ENCODE measurements around the gene TMED7.
A peak's percentile ranks its signal among the peaks of the same experiment; 100 is the strongest.

Gene TMED7

DNA sequence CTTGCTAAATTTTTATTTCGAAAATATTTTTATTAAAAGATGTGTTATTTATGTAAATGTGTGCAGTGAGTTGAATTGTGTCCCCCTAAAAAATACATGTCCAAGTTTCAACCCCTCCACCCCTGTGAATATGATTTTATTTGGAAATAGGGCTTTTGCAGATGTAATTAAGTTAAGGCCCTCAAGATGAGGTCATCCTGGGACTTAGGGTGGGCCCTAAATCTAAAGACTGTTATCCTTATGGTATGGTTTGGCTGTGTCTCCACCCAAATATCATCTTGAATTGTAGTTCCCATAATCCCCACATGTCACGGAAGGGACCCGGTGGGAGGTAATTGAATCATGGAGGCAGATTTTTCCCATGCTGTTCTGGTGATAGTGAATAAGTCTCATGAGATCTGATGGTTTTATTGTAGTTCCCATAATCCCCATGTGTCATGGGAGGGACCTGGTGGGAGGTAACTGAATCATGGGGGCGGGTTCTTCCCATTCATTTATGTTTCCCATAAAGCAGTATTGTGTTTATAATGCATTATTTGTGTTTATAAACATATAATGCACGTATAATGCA, 1.5 kb upstream of the TMED7 start:
- DNase-seq (ENCODE audit: low spot score), result no peak

- DNase-seq (ENCODE audit: low spot score), result peak; percentile 26
Measured at GRCh38 chr5:115626445-115626823, 598 bp upstream of the TMED7 start.

GRCh38 chr5:115624994-115625393, 842 bp downstream of the TMED7 start:
- no peak for DNase-seq (ENCODE audit: low spot score)

DNA sequence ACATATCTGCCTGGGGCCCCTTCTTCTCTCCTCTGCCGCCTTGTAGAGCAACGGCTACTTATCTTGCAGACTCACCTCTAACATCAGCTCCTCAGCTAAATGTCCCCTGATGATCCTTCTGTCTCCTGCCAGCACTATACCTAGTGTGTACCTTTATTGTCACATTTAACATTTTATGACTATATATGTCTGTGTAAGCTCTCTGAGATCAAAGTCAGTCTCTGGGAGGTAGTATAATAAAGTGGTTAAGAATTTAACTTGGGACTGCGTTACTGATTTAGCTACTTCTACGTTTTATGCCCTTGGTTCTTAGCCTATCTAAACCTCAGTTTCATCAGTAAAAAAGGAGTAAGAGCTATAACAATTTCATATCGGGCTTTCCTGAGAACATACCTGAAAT, 2.2 kb downstream of the TMED7 start:
- DNase-seq (ENCODE audit: low spot score), result no peak

- DNase-seq (ENCODE audit: low spot score), result no peak
Measured at GRCh38 chr5:115621365-115621900, 4.4 kb downstream of the TMED7 start.

DNA sequence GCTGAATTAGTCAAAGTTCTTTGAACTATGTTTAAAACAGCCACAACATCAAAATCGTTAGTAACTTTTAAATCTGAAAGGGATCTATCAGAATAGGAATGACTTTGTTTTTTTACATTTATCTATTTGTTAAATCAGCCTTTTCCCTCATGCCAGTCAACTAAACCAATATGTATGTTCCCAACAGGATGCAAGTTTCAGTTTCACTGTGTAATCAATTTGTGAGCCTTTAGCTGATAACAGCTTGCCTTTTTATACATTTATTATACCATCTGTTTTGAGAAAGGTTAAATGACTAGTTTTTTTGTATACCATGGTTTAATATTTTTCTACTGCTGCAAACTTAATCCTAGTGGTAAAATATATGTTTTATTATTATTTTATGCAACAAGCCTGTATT, 8.9 kb downstream of the TMED7 start:
- DNase-seq (ENCODE audit: low spot score), result no peak

DNA sequence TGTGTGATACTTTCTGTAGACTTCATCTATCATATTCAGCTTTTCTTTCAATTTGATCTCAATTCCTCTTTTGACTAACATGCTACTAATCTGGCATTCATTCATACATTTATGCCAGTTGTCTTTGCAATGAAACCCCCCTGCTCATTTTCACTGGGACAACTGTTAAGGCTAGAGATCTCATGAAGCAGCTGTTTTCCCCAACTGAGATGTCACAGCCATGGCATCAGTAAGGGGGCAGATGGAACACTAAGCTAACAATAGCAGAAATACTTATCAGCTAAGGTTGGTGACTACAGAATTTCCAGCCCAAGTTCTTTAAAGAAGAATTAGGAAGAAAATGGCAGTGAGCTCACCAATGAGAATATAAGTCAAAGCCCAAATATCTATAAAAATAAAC, 9.4 kb downstream of the TMED7 start:
- DNase-seq (ENCODE audit: low spot score), result no peak

- DNase-seq (ENCODE audit: low spot score), result no peak
Measured at GRCh38 chr5:115611873-115612272, 14.0 kb downstream of the TMED7 start.

DNA sequence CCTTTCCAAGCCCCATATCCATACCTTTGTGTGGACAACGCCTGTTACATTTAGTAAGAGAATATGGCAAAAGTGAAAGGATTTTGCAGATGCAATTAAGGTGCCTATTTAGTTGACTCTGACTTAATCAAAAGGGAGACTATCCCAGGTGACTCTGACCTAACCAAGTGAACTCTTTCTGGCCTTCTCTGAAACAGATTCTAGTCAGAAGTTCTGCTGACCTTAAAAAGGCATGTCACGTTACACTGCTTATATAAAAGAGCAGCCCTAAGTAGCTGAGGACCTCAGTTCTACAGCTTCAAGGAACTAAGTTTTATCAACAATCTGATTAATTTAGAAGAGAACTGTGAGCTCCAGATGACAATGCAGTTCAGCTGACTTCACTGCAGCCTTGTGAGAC, 17.9 kb downstream of the TMED7 start:
- no peak for DNase-seq (ENCODE audit: low spot score)

- DNase-seq (ENCODE audit: low spot score), result no peak
Measured at GRCh38 chr5:115605436-115605835, 20.4 kb downstream of the TMED7 start.

DNA sequence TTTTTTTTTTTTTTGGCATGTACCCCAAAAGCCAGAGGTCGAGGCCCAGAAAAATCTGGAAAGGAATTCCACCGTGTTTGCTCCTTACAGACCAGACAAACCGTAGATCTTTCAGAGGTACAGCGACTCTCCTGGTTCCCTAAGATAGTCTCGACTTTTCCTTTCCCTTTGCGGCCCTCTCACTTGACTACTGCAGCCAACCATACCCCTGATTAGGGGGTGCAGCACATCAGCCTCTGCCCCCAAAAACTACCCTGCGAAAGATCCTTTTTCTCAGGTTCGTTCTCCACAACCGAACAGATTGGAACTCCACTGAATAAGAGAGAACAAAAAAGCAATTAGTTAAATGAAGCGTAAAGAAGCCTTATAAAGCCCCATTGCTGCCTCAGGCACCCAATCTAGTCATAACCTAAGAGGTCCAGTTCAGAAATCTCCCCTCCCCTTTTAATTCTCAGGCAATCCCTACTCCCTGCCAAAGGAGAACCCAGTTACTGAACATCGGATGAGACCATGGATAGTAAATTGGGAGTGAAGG, 23.2 kb downstream of the TMED7 start:
- DNase-seq (ENCODE audit: low spot score), result no peak

DNA sequence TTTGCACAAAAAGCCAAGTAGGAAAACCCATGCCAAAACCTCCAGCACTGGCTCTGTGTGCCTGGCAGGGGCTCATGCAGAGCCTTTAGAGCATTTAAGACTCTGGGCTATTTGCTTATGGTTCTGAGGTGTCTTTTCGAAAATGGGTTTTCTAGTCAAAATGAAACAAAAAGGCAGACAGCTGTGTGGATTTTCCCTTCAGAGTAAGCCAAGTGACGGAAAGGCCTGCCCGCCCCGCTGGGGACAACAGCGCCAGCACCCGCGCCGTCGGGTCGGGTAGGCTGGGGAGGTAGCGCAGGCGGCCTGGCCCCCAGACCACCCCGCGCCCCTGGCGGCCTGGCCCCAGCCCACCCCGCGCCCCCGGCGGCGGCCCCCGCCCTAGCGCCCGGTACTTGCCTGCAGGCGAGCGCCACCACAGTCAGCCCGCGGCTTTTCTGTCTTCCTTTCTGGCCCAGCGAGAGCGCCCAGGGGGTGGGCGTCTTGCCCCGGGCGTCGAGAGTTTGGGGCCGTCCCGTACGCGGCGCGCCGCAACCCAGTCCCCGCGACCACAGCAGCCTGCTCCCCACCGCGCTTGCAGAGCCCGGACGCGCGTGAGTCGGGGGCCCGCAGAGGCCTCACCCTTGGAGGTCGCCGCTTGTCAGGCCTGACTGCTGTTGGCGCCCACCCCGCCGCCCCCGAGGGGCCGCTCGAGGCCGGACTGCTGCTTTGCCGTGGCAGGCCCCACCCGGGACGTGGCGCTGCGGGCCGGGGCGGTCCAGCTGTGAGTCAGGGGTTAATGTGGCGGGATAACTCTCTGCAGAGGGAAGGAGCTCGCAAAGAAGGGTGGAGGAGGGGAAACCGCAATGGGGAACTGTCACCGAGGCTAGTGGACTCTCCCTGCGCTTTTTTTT, 23.9 kb downstream of the TMED7 start, which contains the start of gene TICAM2:
Gene TICAM2 (minus strand): TSS at position 779 of the 890 bp plus-strand sequence. CDS start 21,223 bp downstream, outside the sequence.
- no peak for DNase-seq (ENCODE audit: low spot score)

DNA sequence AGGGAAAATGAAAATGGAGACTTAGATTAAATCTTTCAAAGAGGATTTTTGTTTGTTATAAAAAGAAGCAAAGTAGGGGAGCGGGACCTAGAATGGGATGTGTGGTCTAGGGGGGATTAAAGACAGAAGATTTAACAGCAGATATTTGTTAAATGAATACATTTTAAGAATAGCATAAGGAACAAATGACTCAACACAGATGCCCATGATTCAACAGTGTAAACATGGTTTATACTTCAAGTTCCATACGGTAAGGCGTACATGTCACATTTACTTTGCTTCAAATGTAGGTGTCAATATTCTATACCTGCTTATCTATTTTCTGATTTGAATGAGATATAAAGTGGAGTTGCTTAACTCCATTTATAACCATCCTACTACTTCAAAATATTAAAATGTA, 25.1 kb downstream of the TMED7 start:
- no peak for DNase-seq (ENCODE audit: low spot score)

DNA sequence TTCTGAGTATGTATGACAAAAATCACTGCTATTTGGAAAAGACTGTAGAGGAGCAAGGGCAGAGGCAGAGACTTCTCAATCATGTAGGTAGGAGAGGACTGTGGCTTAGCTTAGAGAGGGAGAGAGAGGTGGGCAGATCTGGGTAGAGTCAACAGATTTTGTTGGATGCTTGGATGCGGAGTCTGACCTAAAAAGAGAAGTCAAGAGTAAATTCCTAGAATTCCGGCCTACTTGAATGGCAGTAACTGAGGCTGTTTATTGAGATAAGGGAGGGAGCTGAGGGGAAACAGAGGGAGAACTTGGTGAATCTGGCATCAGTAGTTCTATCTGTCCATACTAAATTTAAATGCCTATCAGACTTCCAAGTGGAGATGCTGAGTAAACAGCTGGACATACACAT, 25.9 kb downstream of the TMED7 start:
- no peak for DNase-seq (ENCODE audit: low spot score)

DNA sequence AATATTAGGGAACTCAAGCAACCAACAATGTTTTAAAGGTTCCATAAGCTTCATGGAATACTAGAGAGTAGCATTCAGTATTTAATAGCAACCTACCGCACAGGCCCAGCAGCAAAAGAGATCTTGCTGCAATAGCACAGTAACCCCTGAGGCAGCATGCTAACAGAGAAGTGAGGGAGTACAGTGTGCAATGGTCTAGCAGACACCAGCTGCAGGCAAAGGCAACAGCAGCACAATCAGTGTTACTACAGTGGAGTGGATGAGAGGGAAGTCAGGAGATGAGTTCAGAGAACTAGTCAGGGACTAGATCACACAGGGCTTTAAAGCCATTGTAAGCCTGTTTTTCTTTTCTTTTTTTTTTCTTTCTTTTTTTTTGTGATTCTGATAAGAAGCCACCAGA, 26.3 kb downstream of the TMED7 start:
- no peak for DNase-seq (ENCODE audit: low spot score)

- no peak for DNase-seq (ENCODE audit: low spot score)
Measured at GRCh38 chr5:115594128-115595047, 31.4 kb downstream of the TMED7 start.

- no peak for DNase-seq (ENCODE audit: low spot score)
Measured at GRCh38 chr5:115589043-115589442, 36.8 kb downstream of the TMED7 start.

- DNase-seq (ENCODE audit: low spot score), result no peak
Measured at GRCh38 chr5:115588640-115589039, 37.2 kb downstream of the TMED7 start.

- no peak for DNase-seq (ENCODE audit: low spot score)
Measured at GRCh38 chr5:115586525-115587146, 39.2 kb downstream of the TMED7 start.

GRCh38 chr5:115585265-115585664, 40.6 kb downstream of the TMED7 start:
- no peak for DNase-seq (ENCODE audit: low spot score)

DNA sequence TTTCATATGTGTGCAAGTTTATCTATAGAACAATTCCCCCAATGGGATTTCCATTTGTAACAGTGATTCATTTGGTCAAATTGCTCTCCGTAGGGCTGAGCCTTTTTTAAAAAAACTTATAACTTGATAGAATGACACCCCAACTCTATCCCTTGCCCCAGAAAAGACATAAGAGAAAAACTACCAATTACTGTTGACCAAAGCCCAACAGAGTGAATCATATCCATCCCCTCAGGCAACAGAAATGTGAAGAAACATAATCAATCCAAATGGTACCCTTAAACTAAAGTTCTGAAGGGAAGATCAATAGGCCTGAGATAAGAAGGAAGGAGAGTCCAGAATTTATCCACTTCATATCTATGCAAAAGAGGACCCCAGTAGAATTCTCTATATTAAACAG, 41.3 kb downstream of the TMED7 start:
- no peak for DNase-seq (ENCODE audit: low spot score)

GRCh38 chr5:115583474-115583873, 42.4 kb downstream of the TMED7 start:
- no peak for DNase-seq (ENCODE audit: low spot score)

Data from COLO829 (cell line).